ENCODE measurements around the gene SEC22C. TPM values are rescaled to one million over a fixed set of nuclear protein-coding genes. Genes with fewer than 3 reads are reported as not detected.

Gene SEC22C
- total and polyA plus RNA-seq, 2 donors (not counting 1 experiment from before 2014, with no cell fraction given): 50.8 to 86.0 TPM

DNA sequence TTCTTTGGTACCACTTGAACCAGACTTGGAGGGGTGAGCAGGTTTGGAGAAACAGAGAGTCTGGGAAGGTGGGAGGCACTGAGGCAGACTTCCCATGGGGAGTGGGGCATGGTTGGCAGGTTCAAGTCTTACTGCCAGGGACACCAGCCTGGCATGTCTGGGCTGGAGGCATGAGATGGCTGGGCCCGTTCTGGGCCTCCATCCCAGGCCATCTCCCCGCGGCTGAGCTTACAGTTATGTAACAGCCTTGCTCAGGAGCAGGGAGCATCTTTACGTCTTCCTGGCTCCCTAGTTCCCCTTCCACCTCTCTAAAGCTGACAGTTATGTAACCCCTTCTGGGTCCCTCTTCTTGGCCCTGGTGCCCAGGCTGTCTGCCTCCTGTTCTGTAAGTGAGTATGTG is 66.9 kb downstream of the SEC22C start:
- Histone ChIP-seq H3K4me2 (ENCODE audit: extremely low read depth, insufficient read depth, low read length) (no peak overlapping the region), H3K4me1 (ENCODE audit: control insufficient read depth, extremely low read depth, insufficient read depth, low read length) (no peaks in the 10 kb centered on the region), H3K79me2 (ENCODE audit: control insufficient read depth, insufficient read depth, low read length) (no peaks in the 10 kb centered on the region), H4K20me1 (ENCODE audit: control insufficient read depth, extremely low read depth, insufficient read depth, low read length) (no peaks in the 10 kb centered on the region), H2AFZ (ENCODE audit: low read length) (no peak overlapping the region), H3K27me3 (ENCODE audit: control insufficient read depth, insufficient read depth, low read length) (no peaks in the 10 kb centered on the region), H3K9me3 (ENCODE audit: control insufficient read depth, insufficient read depth, low read depth, low read length) (no peaks in the 10 kb centered on the region), H3K27ac (ENCODE audit: insufficient read depth, low read length) (no peak overlapping the region), H3K9ac (ENCODE audit: insufficient read depth, low read length) (no peak overlapping the region), H3K4me3 (replicated peaks in 1 of 4; ENCODE audit: control extremely low read depth in 1 of 4, insufficient read depth in 1 of 4, low read depth in 3 of 4, low read length in 4 of 4) (no peak overlapping the region), H3K36me3 (ENCODE audit: control insufficient read depth, insufficient read depth, low read length) (no peaks in the 10 kb centered on the region)
- no peak for DNase-seq (ENCODE audit: low read depth in 2 of 2)
- TF ChIP-seq, protein P1, sequence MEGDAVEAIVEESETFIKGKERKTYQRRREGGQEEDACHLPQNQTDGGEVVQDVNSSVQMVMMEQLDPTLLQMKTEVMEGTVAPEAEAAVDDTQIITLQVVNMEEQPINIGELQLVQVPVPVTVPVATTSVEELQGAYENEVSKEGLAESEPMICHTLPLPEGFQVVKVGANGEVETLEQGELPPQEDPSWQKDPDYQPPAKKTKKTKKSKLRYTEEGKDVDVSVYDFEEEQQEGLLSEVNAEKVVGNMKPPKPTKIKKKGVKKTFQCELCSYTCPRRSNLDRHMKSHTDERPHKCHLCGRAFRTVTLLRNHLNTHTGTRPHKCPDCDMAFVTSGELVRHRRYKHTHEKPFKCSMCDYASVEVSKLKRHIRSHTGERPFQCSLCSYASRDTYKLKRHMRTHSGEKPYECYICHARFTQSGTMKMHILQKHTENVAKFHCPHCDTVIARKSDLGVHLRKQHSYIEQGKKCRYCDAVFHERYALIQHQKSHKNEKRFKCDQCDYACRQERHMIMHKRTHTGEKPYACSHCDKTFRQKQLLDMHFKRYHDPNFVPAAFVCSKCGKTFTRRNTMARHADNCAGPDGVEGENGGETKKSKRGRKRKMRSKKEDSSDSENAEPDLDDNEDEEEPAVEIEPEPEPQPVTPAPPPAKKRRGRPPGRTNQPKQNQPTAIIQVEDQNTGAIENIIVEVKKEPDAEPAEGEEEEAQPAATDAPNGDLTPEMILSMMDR (conservative IDR thresholded peaks at IDR 0.05 in 1 of 2, IDR thresholded peaks at IDR 0.05 in 1 of 2; ENCODE audit: low read depth in 1 of 2, low read length in 2 of 2): no peak
- no peak for TF ChIP-seq EZH2 (IDR thresholded peaks at IDR 0.05; ENCODE audit: low read length, missing control alignments)

- Histone ChIP-seq H3K4me3 (replicated peaks in 1 of 4; ENCODE audit: control extremely low read depth in 1 of 4, insufficient read depth in 1 of 4, low read depth in 3 of 4, low read length in 4 of 4) (no peak overlapping the region), H2AFZ (ENCODE audit: low read length) (no peak overlapping the region), H4K20me1 (ENCODE audit: control insufficient read depth, extremely low read depth, insufficient read depth, low read length) (no peaks in the 10 kb centered on the region), H3K27ac (ENCODE audit: insufficient read depth, low read length) (no peak overlapping the region), H3K4me1 (ENCODE audit: control insufficient read depth, extremely low read depth, insufficient read depth, low read length) (no peaks in the 10 kb centered on the region), H3K36me3 (ENCODE audit: control insufficient read depth, insufficient read depth, low read length) (no peaks in the 10 kb centered on the region), H3K9ac (ENCODE audit: insufficient read depth, low read length) (no peak overlapping the region), H3K27me3 (ENCODE audit: control insufficient read depth, insufficient read depth, low read length) (peaks cover 9% of the 10 kb centered on the region), H3K79me2 (ENCODE audit: control insufficient read depth, insufficient read depth, low read length) (no peaks in the 10 kb centered on the region), H3K4me2 (ENCODE audit: extremely low read depth, insufficient read depth, low read length) (no peak overlapping the region), H3K9me3 (ENCODE audit: control insufficient read depth, insufficient read depth, low read depth, low read length) (no peaks in the 10 kb centered on the region)
- no peak for DNase-seq (ENCODE audit: low read depth in 2 of 2)
- TF ChIP-seq EZH2 (IDR thresholded peaks at IDR 0.05; ENCODE audit: low read length, missing control alignments): no peak
- TF ChIP-seq, protein P1 (conservative IDR thresholded peaks at IDR 0.05 in 1 of 2, IDR thresholded peaks at IDR 0.05 in 1 of 2; ENCODE audit: low read depth in 1 of 2, low read length in 2 of 2): no peak
Observed at GRCh38 chr3:42513521-42513920, 68.2 kb downstream of the SEC22C start.

DNA sequence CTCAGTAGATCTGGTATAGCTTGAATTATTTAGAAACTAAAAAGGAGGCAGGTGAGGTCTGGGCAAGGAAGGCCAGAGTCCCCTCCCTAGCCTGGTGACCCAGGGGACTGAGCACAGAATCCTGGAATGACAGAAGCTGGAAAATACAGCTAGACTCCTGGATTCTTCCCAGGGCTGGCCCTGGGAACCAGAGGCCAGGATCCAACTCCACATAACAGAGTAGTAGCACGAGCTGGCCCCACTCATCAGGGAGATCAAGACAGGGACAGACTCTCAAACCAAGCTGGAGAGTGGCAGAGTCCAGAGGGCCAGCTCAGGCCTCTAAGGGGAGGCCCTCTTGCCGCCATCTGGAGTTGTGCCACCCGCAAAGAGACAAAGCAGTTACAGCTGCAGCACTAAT is 68.6 kb downstream of the SEC22C start:
- no peak for DNase-seq (ENCODE audit: low read depth in 2 of 2)
- H3K9ac ChIP-seq (ENCODE audit: insufficient read depth, low read length): no peak overlapping the region
- H2AFZ ChIP-seq (ENCODE audit: low read length): no peak overlapping the region
- no peaks in the 10 kb centered on the region for H3K36me3 ChIP-seq (ENCODE audit: control insufficient read depth, insufficient read depth, low read length)
- H3K9me3 ChIP-seq (ENCODE audit: control insufficient read depth, insufficient read depth, low read depth, low read length): no peaks in the 10 kb centered on the region
- no peaks in the 10 kb centered on the region for H3K79me2 ChIP-seq (ENCODE audit: control insufficient read depth, insufficient read depth, low read length)
- no peak overlapping the region for H3K4me3 ChIP-seq (replicated peaks in 1 of 4; ENCODE audit: control extremely low read depth in 1 of 4, insufficient read depth in 1 of 4, low read depth in 3 of 4, low read length in 4 of 4)
- peaks cover 12% of the 10 kb centered on the region for H3K27me3 ChIP-seq (ENCODE audit: control insufficient read depth, insufficient read depth, low read length)
- H3K4me2 ChIP-seq (ENCODE audit: extremely low read depth, insufficient read depth, low read length): no peak overlapping the region
- TF ChIP-seq EZH2 (IDR thresholded peaks at IDR 0.05; ENCODE audit: low read length, missing control alignments): no peak
- TF ChIP-seq, protein P1 (conservative IDR thresholded peaks at IDR 0.05 in 1 of 2, IDR thresholded peaks at IDR 0.05 in 1 of 2; ENCODE audit: low read depth in 1 of 2, low read length in 2 of 2): no peak
- no peak overlapping the region for H3K27ac ChIP-seq (ENCODE audit: insufficient read depth, low read length)
- H3K4me1 ChIP-seq (ENCODE audit: control insufficient read depth, extremely low read depth, insufficient read depth, low read length): no peaks in the 10 kb centered on the region
- H4K20me1 ChIP-seq (ENCODE audit: control insufficient read depth, extremely low read depth, insufficient read depth, low read length): no peaks in the 10 kb centered on the region
